ENCODE data around the gene FOXO1. TPM values are rescaled to one million over a fixed set of nuclear protein-coding genes. Genes with fewer than 3 reads are reported as not detected.
A peak's percentile ranks its signal among the peaks of the same experiment; 100 is the strongest.

Gene FOXO1
- total and polyA plus RNA-seq, 7 donors = 9.0 to 36.8 (median 30.9) TPM

- WGBS, 2 donors = 67 to 75% methylated on average over 7 of the region's 7 CpGs
- Histone ChIP-seq H3K4me1 (peaks cover 0 to 17% (median 6%) of the 10 kb centered on the region in 4 donors), H3K27me3 (no peaks in the 10 kb centered on the region), H3K4me3 (no peak overlapping the region), H3K36me3 (no peaks in the 10 kb centered on the region), H3K9me3 (no peaks in the 10 kb centered on the region), H3K27ac (peak overlapping the region in 1 of 4 donors; percentile 15)
- intact Hi-C loops (cut with DNase I) = loop anchor here (5.0 kb wide), 1 partner anchor 999 kb away; no protein-coding TSS in a partner anchor
- TF ChIP-seq POLR2AphosphoS5 (IDR thresholded peaks at IDR 0.05) = no peak
- TF ChIP-seq EP300 (IDR thresholded peaks at IDR 0.05) = no peak
- no peak for TF ChIP-seq CTCF (IDR thresholded peaks at IDR 0.05)
- no peak for TF ChIP-seq POLR2A (IDR thresholded peaks at IDR 0.05)
- no peak for DNase-seq
Measured at GRCh38 chr13:40681341-40682146, 15.1 kb upstream of the FOXO1 start.

GRCh38 chr13:40680659-40681323 is 14.3 kb upstream of the FOXO1 start:
- WGBS, 2 donors = 89 to 90% methylated on average over 7 of the region's 7 CpGs
- no peak overlapping the region for H3K27ac ChIP-seq
- H3K27me3 ChIP-seq = no peaks in the 10 kb centered on the region
- no peak for DNase-seq
- TF ChIP-seq CTCF (IDR thresholded peaks at IDR 0.05) = no peak
- TF ChIP-seq POLR2AphosphoS5 (IDR thresholded peaks at IDR 0.05) = no peak
- TF ChIP-seq POLR2A (IDR thresholded peaks at IDR 0.05) = no peak
- no peak for TF ChIP-seq EP300 (IDR thresholded peaks at IDR 0.05)
- H3K36me3 ChIP-seq = no peaks in the 10 kb centered on the region
- peaks cover 0 to 17% (median 6%) of the 10 kb centered on the region in 4 donors for H3K4me1 ChIP-seq
- intact Hi-C loops (cut with DNase I) = loop anchor here (5.0 kb wide), 1 partner anchor 998 kb away; no protein-coding TSS in a partner anchor
- no peak overlapping the region for H3K4me3 ChIP-seq
- no peaks in the 10 kb centered on the region for H3K9me3 ChIP-seq

- no peak overlapping the region for H3K27ac ChIP-seq
- no peak overlapping the region for H3K4me3 ChIP-seq
- TF ChIP-seq EP300 (IDR thresholded peaks at IDR 0.05) (no peak), CTCF (IDR thresholded peaks at IDR 0.05) (no peak), POLR2AphosphoS5 (IDR thresholded peaks at IDR 0.05) (no peak), POLR2A (IDR thresholded peaks at IDR 0.05) (no peak)
- DNase-seq = no peak
- intact Hi-C loops (cut with DNase I) = no loop called here
- no peaks in the 10 kb centered on the region for H3K36me3 ChIP-seq
- WGBS, 2 donors = 91 to 92% methylated on average over 6 of the region's 6 CpGs
- no peaks in the 10 kb centered on the region for H3K9me3 ChIP-seq
- no peaks in the 10 kb centered on the region for H3K27me3 ChIP-seq
- H3K4me1 ChIP-seq = peaks cover 0 to 17% (median 6%) of the 10 kb centered on the region in 4 donors
Measured at GRCh38 chr13:40679480-40679985, 13.1 kb upstream of the FOXO1 start.

GRCh38 chr13:40677064-40677463 is 10.6 kb upstream of the FOXO1 start:
- Histone ChIP-seq H3K9me3 (no peaks in the 10 kb centered on the region), H3K27me3 (no peaks in the 10 kb centered on the region), H3K36me3 (no peaks in the 10 kb centered on the region), H3K27ac (no peak overlapping the region), H3K4me1 (peaks cover 0 to 8% (median 3%) of the 10 kb centered on the region in 4 donors), H3K4me3 (no peak overlapping the region)
- TF ChIP-seq EP300 (IDR thresholded peaks at IDR 0.05) = no peak
- TF ChIP-seq POLR2A (IDR thresholded peaks at IDR 0.05) = no peak
- no peak for TF ChIP-seq POLR2AphosphoS5 (IDR thresholded peaks at IDR 0.05)
- no peak for TF ChIP-seq CTCF (IDR thresholded peaks at IDR 0.05)
- DNase-seq = no peak
- WGBS, 2 donors = 32 to 55% methylated on average over 4 of the region's 4 CpGs
- intact Hi-C loops (cut with DNase I) = no loop called here

Data from sigmoid colon (tissue), 7 donors.